ENCODE results near the gene PPP1R1C.

The PPP1R1C gene

GRCh38 chr2:182101263-182101662 is 115.6 kb downstream of the PPP1R1C start:
- no peak overlapping the region for H3K4me3 ChIP-seq (ENCODE audit: low read length in 2 of 2)
- H3K9me3 ChIP-seq (ENCODE audit: control insufficient read depth in 2 of 2, low read length in 2 of 2): no peaks in the 10 kb centered on the region
- peaks cover 0 to 14% of the 10 kb centered on the region in 2 donors for H3K4me1 ChIP-seq (ENCODE audit: control insufficient read depth in 2 of 2, insufficient read depth in 2 of 2, low read length in 2 of 2)
- no peak overlapping the region for H3K27ac ChIP-seq (ENCODE audit: low read depth in 2 of 2, low read length in 2 of 2)
- no peak overlapping the region for H3K9ac ChIP-seq (ENCODE audit: low read depth in 1 of 2, low read length in 2 of 2)
- H3K36me3 ChIP-seq (ENCODE audit: control insufficient read depth in 2 of 2, insufficient read depth in 2 of 2, low read length in 2 of 2): no peaks in the 10 kb centered on the region
- no peaks in the 10 kb centered on the region for H3K27me3 ChIP-seq (ENCODE audit: control insufficient read depth in 2 of 2, insufficient read depth in 2 of 2, low read length in 2 of 2)

GRCh38 chr2:182103526-182103925 is 117.9 kb downstream of the PPP1R1C start:
- Histone ChIP-seq H3K27me3 (ENCODE audit: control insufficient read depth in 2 of 2, insufficient read depth in 2 of 2, low read length in 2 of 2) (no peaks in the 10 kb centered on the region), H3K27ac (ENCODE audit: low read depth in 2 of 2, low read length in 2 of 2) (no peak overlapping the region), H3K9ac (ENCODE audit: low read depth in 1 of 2, low read length in 2 of 2) (no peak overlapping the region), H3K4me1 (ENCODE audit: control insufficient read depth in 2 of 2, insufficient read depth in 2 of 2, low read length in 2 of 2) (peaks cover 0 to 5% of the 10 kb centered on the region in 2 donors), H3K36me3 (ENCODE audit: control insufficient read depth in 2 of 2, insufficient read depth in 2 of 2, low read length in 2 of 2) (no peaks in the 10 kb centered on the region), H3K4me3 (ENCODE audit: low read length in 2 of 2) (no peak overlapping the region), H3K9me3 (ENCODE audit: control insufficient read depth in 2 of 2, low read length in 2 of 2) (no peaks in the 10 kb centered on the region)

GRCh38 chr2:182110347-182110746 is 124.7 kb downstream of the PPP1R1C start:
- Histone ChIP-seq H3K9me3 (ENCODE audit: control insufficient read depth in 2 of 2, low read length in 2 of 2) (no peaks in the 10 kb centered on the region), H3K27me3 (ENCODE audit: control insufficient read depth in 2 of 2, insufficient read depth in 2 of 2, low read length in 2 of 2) (no peaks in the 10 kb centered on the region), H3K4me3 (ENCODE audit: low read length in 2 of 2) (no peak overlapping the region), H3K9ac (ENCODE audit: low read depth in 1 of 2, low read length in 2 of 2) (no peak overlapping the region), H3K27ac (ENCODE audit: low read depth in 2 of 2, low read length in 2 of 2) (no peak overlapping the region), H3K4me1 (ENCODE audit: control insufficient read depth in 2 of 2, insufficient read depth in 2 of 2, low read length in 2 of 2) (no peaks in the 10 kb centered on the region), H3K36me3 (ENCODE audit: control insufficient read depth in 2 of 2, insufficient read depth in 2 of 2, low read length in 2 of 2) (no peaks in the 10 kb centered on the region)

DNA sequence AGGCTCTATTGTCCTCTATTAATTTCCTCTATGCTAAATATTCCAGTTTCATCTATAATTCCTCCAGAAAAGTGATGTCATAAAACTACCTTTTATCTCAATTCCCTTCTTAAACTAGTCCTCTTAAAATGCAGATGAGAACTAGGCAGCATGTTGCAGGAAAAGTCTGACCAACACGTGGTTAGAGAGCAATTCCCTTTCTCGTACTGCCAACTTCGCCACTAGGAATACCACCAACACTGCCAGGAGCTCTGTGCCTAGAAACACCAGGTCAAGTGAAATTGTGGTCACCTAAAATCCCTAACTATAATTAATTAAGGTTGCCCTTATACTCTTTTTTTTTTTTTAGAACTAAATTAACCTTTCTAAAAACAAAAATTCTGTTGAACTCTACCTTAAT is 127.7 kb downstream of the PPP1R1C start:
- Histone ChIP-seq H3K27ac (ENCODE audit: low read depth in 2 of 2, low read length in 2 of 2) (no peak overlapping the region), H3K27me3 (ENCODE audit: control insufficient read depth in 2 of 2, insufficient read depth in 2 of 2, low read length in 2 of 2) (no peaks in the 10 kb centered on the region), H3K9me3 (ENCODE audit: control insufficient read depth in 2 of 2, low read length in 2 of 2) (no peaks in the 10 kb centered on the region), H3K9ac (ENCODE audit: low read depth in 1 of 2, low read length in 2 of 2) (no peak overlapping the region), H3K4me1 (ENCODE audit: control insufficient read depth in 2 of 2, insufficient read depth in 2 of 2, low read length in 2 of 2) (no peaks in the 10 kb centered on the region), H3K36me3 (ENCODE audit: control insufficient read depth in 2 of 2, insufficient read depth in 2 of 2, low read length in 2 of 2) (no peaks in the 10 kb centered on the region), H3K4me3 (ENCODE audit: low read length in 2 of 2) (no peak overlapping the region)

- H3K27ac ChIP-seq (ENCODE audit: low read depth in 2 of 2, low read length in 2 of 2): no peak overlapping the region
- no peaks in the 10 kb centered on the region for H3K27me3 ChIP-seq (ENCODE audit: control insufficient read depth in 2 of 2, insufficient read depth in 2 of 2, low read length in 2 of 2)
- H3K4me1 ChIP-seq (ENCODE audit: control insufficient read depth in 2 of 2, insufficient read depth in 2 of 2, low read length in 2 of 2): no peaks in the 10 kb centered on the region
- no peak overlapping the region for H3K9ac ChIP-seq (ENCODE audit: low read depth in 1 of 2, low read length in 2 of 2)
- no peak overlapping the region for H3K4me3 ChIP-seq (ENCODE audit: low read length in 2 of 2)
- no peaks in the 10 kb centered on the region for H3K9me3 ChIP-seq (ENCODE audit: control insufficient read depth in 2 of 2, low read length in 2 of 2)
- H3K36me3 ChIP-seq (ENCODE audit: control insufficient read depth in 2 of 2, insufficient read depth in 2 of 2, low read length in 2 of 2): no peaks in the 10 kb centered on the region
Measured at GRCh38 chr2:182115258-182115657, 129.6 kb downstream of the PPP1R1C start.

DNA sequence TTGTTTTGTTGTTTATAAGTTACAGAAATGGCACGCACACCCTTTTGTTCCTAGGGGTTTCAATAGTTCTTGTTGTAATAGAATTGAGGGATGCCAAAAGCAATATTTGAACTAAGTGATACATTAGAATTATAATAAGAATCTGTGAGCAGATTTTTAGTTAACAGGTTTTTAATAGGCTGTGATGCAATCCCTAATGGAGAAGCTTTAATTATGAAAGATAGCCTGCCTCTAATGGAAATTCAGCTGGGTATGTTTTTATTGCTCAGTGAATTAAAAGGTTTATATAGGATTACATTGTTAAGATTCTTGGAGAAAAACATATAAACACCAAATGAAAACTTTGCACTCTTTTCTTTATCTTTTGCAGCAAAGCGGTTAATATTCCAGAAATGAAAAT is 131.1 kb downstream of the PPP1R1C start:
- no peak overlapping the region for H3K27ac ChIP-seq (ENCODE audit: low read depth in 2 of 2, low read length in 2 of 2)
- H3K9me3 ChIP-seq (ENCODE audit: control insufficient read depth in 2 of 2, low read length in 2 of 2): no peaks in the 10 kb centered on the region
- H3K4me3 ChIP-seq (ENCODE audit: low read length in 2 of 2): no peak overlapping the region
- no peaks in the 10 kb centered on the region for H3K36me3 ChIP-seq (ENCODE audit: control insufficient read depth in 2 of 2, insufficient read depth in 2 of 2, low read length in 2 of 2)
- H3K9ac ChIP-seq (ENCODE audit: low read depth in 1 of 2, low read length in 2 of 2): no peak overlapping the region
- no peaks in the 10 kb centered on the region for H3K27me3 ChIP-seq (ENCODE audit: control insufficient read depth in 2 of 2, insufficient read depth in 2 of 2, low read length in 2 of 2)
- no peaks in the 10 kb centered on the region for H3K4me1 ChIP-seq (ENCODE audit: control insufficient read depth in 2 of 2, insufficient read depth in 2 of 2, low read length in 2 of 2)

DNA sequence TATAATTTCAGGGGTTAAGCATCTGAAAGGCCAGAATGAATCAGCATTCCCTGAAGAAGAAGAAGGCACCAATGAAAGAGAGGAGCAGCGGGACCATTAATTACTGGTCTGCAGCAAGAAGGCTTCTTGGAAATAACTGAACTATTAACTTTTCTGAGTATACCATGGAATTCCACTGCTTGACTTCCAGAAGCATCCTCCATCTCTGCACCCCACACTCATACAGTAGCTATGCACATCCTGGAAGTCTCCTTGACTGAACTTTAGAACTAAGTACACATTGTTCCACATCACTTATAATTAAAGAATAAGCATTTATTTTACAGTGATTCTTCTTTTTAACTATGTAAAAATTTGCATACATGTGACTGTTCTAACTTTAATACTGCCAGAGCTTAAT is 131.5 kb downstream of the PPP1R1C start:
- no peaks in the 10 kb centered on the region for H3K9me3 ChIP-seq (ENCODE audit: control insufficient read depth in 2 of 2, low read length in 2 of 2)
- no peaks in the 10 kb centered on the region for H3K36me3 ChIP-seq (ENCODE audit: control insufficient read depth in 2 of 2, insufficient read depth in 2 of 2, low read length in 2 of 2)
- H3K4me1 ChIP-seq (ENCODE audit: control insufficient read depth in 2 of 2, insufficient read depth in 2 of 2, low read length in 2 of 2): no peaks in the 10 kb centered on the region
- H3K9ac ChIP-seq (ENCODE audit: low read depth in 1 of 2, low read length in 2 of 2): no peak overlapping the region
- no peaks in the 10 kb centered on the region for H3K27me3 ChIP-seq (ENCODE audit: control insufficient read depth in 2 of 2, insufficient read depth in 2 of 2, low read length in 2 of 2)
- H3K4me3 ChIP-seq (ENCODE audit: low read length in 2 of 2): no peak overlapping the region
- no peak overlapping the region for H3K27ac ChIP-seq (ENCODE audit: low read depth in 2 of 2, low read length in 2 of 2)

GRCh38 chr2:182128821-182129707 is 143.4 kb downstream of the PPP1R1C start:
- no peaks in the 10 kb centered on the region for H3K36me3 ChIP-seq (ENCODE audit: control insufficient read depth in 2 of 2, insufficient read depth in 2 of 2, low read length in 2 of 2)
- H3K27me3 ChIP-seq (ENCODE audit: control insufficient read depth in 2 of 2, insufficient read depth in 2 of 2, low read length in 2 of 2): no peaks in the 10 kb centered on the region
- H3K9me3 ChIP-seq (ENCODE audit: control insufficient read depth in 2 of 2, low read length in 2 of 2): no peaks in the 10 kb centered on the region
- no peaks in the 10 kb centered on the region for H3K4me1 ChIP-seq (ENCODE audit: control insufficient read depth in 2 of 2, insufficient read depth in 2 of 2, low read length in 2 of 2)
- no peak overlapping the region for H3K9ac ChIP-seq (ENCODE audit: low read depth in 1 of 2, low read length in 2 of 2)
- H3K27ac ChIP-seq (ENCODE audit: low read depth in 2 of 2, low read length in 2 of 2): no peak overlapping the region
- H3K4me3 ChIP-seq (ENCODE audit: low read length in 2 of 2): no peak overlapping the region

- Histone ChIP-seq H3K9me3 (ENCODE audit: control insufficient read depth in 2 of 2, low read length in 2 of 2) (no peaks in the 10 kb centered on the region), H3K9ac (ENCODE audit: low read depth in 1 of 2, low read length in 2 of 2) (no peak overlapping the region), H3K27ac (ENCODE audit: low read depth in 2 of 2, low read length in 2 of 2) (no peak overlapping the region), H3K27me3 (ENCODE audit: control insufficient read depth in 2 of 2, insufficient read depth in 2 of 2, low read length in 2 of 2) (no peaks in the 10 kb centered on the region), H3K4me3 (ENCODE audit: low read length in 2 of 2) (no peak overlapping the region), H3K4me1 (ENCODE audit: control insufficient read depth in 2 of 2, insufficient read depth in 2 of 2, low read length in 2 of 2) (no peaks in the 10 kb centered on the region), H3K36me3 (ENCODE audit: control insufficient read depth in 2 of 2, insufficient read depth in 2 of 2, low read length in 2 of 2) (no peaks in the 10 kb centered on the region)
Measured at GRCh38 chr2:182132605-182133004, 147.0 kb downstream of the PPP1R1C start.

- Histone ChIP-seq H3K9ac (ENCODE audit: low read depth in 1 of 2, low read length in 2 of 2) (no peak overlapping the region), H3K36me3 (ENCODE audit: control insufficient read depth in 2 of 2, insufficient read depth in 2 of 2, low read length in 2 of 2) (no peaks in the 10 kb centered on the region), H3K4me3 (ENCODE audit: low read length in 2 of 2) (no peak overlapping the region), H3K27me3 (ENCODE audit: control insufficient read depth in 2 of 2, insufficient read depth in 2 of 2, low read length in 2 of 2) (no peaks in the 10 kb centered on the region), H3K27ac (ENCODE audit: low read depth in 2 of 2, low read length in 2 of 2) (no peak overlapping the region), H3K4me1 (ENCODE audit: control insufficient read depth in 2 of 2, insufficient read depth in 2 of 2, low read length in 2 of 2) (no peaks in the 10 kb centered on the region), H3K9me3 (ENCODE audit: control insufficient read depth in 2 of 2, low read length in 2 of 2) (no peaks in the 10 kb centered on the region)
Measured at GRCh38 chr2:182133195-182133891, 147.7 kb downstream of the PPP1R1C start.
